Raji (cell line): Measurements from ENCODE around the gene SLCO1A2.

Experiments
- POLR2A ChIP-seq: IDR thresholded peaks from 2 replicates; pipeline ENCODE4 v1.6.1; 2011; ENCODE audit warnings: low read depth, low read length, control low read depth; ENCODE audit not compliant: insufficient read depth

Gene SLCO1A2

GRCh38 chr12:21334771-21335325 is at the start of gene SLCO1A2:
Gene SLCO1A2, minus strand, starts transcription at chr12:21334917. Its CDS starts 270 bp downstream, at chr12:21334647.
- TF ChIP-seq POLR2A, result no peak

GRCh38 chr12:21384261-21384660 is 49.5 kb upstream of the SLCO1A2 start:
- TF ChIP-seq POLR2A, result no peak

- no peak for TF ChIP-seq POLR2A
Measured at GRCh38 chr12:21379218-21379617, 44.5 kb upstream of the SLCO1A2 start.

- no peak for TF ChIP-seq POLR2A
Measured at GRCh38 chr12:21372602-21373001, 37.9 kb upstream of the SLCO1A2 start, which contains the start of gene IAPP. Gene IAPP, plus strand, starts transcription at chr12:21372902. Its CDS starts 450 bp downstream, at chr12:21373352.

GRCh38 chr12:21370845-21371449 is 36.2 kb upstream of the SLCO1A2 start:
- no peak for TF ChIP-seq POLR2A

- no peak for TF ChIP-seq POLR2A
Measured at GRCh38 chr12:21369141-21369980, 34.6 kb upstream of the SLCO1A2 start.

GRCh38 chr12:21354641-21355040 is 19.9 kb upstream of the SLCO1A2 start:
- TF ChIP-seq POLR2A, result no peak

- TF ChIP-seq POLR2A, result no peak
Measured at GRCh38 chr12:21353948-21354347, 19.2 kb upstream of the SLCO1A2 start.

- TF ChIP-seq POLR2A, result no peak
Measured at GRCh38 chr12:21353487-21353886, 18.8 kb upstream of the SLCO1A2 start.

- TF ChIP-seq POLR2A, result no peak
Measured at GRCh38 chr12:21350975-21351374, 16.3 kb upstream of the SLCO1A2 start.

GRCh38 chr12:21346542-21347205 is 12.0 kb upstream of the SLCO1A2 start:
- TF ChIP-seq POLR2A, result no peak

GRCh38 chr12:21343636-21344035 is 8.9 kb upstream of the SLCO1A2 start:
- no peak for TF ChIP-seq POLR2A

GRCh38 chr12:21341769-21342168 is 7.1 kb upstream of the SLCO1A2 start:
- TF ChIP-seq POLR2A, result no peak

GRCh38 chr12:21340403-21340802 is 5.7 kb upstream of the SLCO1A2 start:
- TF ChIP-seq POLR2A, result no peak

GRCh38 chr12:21339921-21340320 is 5.2 kb upstream of the SLCO1A2 start:
- no peak for TF ChIP-seq POLR2A
